ENCODE results near the gene DHRS2. TPM values are rescaled to one million over a fixed set of nuclear protein-coding genes. Genes with fewer than 3 reads are reported as not detected.
"Not testable (repeated sequence)": the region's sequence is repeated elsewhere in the genome, so short reads cannot be mapped to it uniquely, and the experiment has no call there.

Gene DHRS2
- total RNA-seq, 1 donor from 2014 or later, result 0.69 TPM

DNA sequence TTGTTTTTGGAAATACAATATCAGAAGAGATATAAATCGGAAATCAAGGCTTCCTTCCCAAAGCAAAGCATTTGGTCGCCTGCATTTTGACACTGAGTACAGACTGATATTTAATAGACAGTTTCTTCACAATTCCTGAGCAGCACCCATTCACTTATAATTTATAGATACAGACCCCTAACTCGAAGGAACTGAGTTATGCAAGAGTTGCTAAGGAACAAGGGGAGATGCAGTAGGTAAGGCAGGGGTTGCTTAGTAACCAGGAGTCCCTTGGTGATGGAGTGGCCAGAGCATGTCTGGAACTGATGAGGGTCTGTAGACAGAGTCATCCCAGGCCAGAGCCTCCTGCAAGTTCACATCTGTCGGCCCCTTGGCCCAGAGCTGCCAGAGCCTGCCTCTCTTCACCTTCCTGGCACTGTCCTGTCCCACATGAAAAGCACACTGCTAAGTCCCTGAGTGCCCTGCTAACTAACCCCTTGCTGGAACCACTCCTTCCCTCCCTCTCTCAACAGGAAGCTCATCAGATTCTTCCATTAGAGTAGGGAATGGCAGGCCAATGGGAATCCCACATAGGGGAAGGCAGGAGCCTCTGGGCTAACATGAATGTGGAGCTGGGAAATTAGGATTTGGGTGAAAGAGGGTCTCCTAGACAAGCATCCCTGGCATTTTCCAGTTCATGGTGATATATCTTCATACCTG is 3.6 kb upstream of the DHRS2 start:
- TF ChIP-seq CTCF (conservative IDR thresholded peaks at IDR 0.05; ENCODE audit: low read depth, low read length), result no peak
- no peak for DNase-seq (ENCODE audit: low read depth)
- H3K4me3 ChIP-seq (ENCODE audit: low read depth, low read length), result no peak overlapping the region

GRCh38 chr14:23633160-23633701 is 2.9 kb upstream of the DHRS2 start:
- TF ChIP-seq CTCF (conservative IDR thresholded peaks at IDR 0.05; ENCODE audit: low read depth, low read length), result no peak
- DNase-seq (ENCODE audit: low read depth), result no peak
- no peak overlapping the region for H3K4me3 ChIP-seq (ENCODE audit: low read depth, low read length)

GRCh38 chr14:23634698-23635412 is 1.3 kb upstream of the DHRS2 start:
- DNase-seq (ENCODE audit: low read depth); H3K4me3 ChIP-seq (ENCODE audit: low read depth, low read length): not testable (repeated sequence)

DNA sequence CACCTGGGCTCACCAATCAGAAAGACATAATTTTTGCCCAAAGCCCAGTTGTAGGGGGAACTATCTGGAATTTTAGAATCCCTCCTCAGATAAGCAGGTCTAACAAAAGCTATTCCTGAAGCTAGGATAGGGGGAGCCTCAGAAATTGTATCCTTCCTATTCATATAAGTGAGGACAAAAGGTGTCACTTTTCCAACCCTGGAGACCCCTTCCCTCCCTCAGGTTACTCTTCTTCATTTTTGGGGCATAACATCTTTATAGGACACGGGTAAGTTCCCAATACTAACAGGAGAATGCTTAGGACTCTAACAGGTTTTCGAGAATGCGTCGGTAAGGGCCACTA is 1.1 kb downstream of the DHRS2 start:
- DNase-seq (ENCODE audit: low read depth); H3K4me3 ChIP-seq (ENCODE audit: low read depth, low read length): not testable (repeated sequence)

DNA sequence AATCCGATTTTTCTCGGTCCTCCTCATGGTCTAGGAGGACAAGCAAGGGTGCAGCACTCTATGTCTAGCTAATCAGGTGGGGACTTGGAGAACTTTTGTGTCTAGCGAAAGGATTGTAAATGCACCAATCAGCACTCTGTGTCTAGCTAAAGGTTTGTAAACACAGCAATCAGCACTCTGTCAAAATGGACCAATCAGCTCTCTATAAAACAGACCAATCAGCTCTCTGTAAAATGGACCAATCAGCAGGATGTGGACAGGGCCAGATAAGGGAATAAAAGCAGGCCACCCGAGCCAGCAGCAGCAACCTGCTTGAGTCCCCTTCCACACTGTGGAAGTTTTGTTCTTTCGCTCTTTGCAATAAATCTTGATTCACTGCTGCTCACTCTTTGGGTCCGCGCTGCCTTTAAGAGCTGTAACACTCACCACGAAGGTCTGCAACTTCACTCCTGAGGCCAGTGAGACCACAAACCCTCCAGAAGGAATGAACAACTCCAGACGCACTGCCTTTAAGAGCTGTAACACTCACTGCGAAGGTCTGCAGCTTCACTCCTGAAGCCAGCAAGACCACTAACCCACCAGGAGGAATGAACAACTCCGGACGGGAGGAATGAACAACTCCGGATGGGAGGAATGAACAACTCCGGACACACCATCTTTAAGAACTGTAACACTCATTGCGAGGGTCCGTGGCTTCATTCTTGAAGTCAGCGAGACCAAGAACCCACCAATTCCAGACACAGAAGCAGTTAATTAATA is 1.7 kb downstream of the DHRS2 start:
- not testable (repeated sequence) for DNase-seq (ENCODE audit: low read depth); H3K4me3 ChIP-seq (ENCODE audit: low read depth, low read length)

- H3K4me3 ChIP-seq (ENCODE audit: low read depth, low read length), result no peak overlapping the region
- DNase-seq (ENCODE audit: low read depth), result no peak
- no peak for TF ChIP-seq CTCF (conservative IDR thresholded peaks at IDR 0.05; ENCODE audit: low read depth, low read length)
Measured at GRCh38 chr14:23638414-23639047, 2.4 kb downstream of the DHRS2 start.

- DNase-seq (ENCODE audit: low read depth), result no peak
- no peak for TF ChIP-seq CTCF (conservative IDR thresholded peaks at IDR 0.05; ENCODE audit: low read depth, low read length)
- no peak overlapping the region for H3K4me3 ChIP-seq (ENCODE audit: low read depth, low read length)
Measured at GRCh38 chr14:23639048-23639890, 3.1 kb downstream of the DHRS2 start.
